Thyroid gland (tissue), 4 donors: Measurements from ENCODE around the gene ANKLE1.

Source experiments
- POLR2A ChIP-seq, 2 donors: fragments of 450-650 bp; IDR thresholded peaks; one replicate each; pipeline ENCODE4 v1.6.1; 2017; ENCODE audit warnings: antibody characterized with exemption in 2 of 2, mild to moderate bottlenecking in 2 of 2, moderate library complexity in 1 of 2
- TF ChIP-seq, protein P1 (sequence below), 6 experiments: fragments of 200-600 bp in 3 of 6; fragments of 450-650 bp in 3 of 6; sonication (generic) in 3 of 6; IDR thresholded peaks; one replicate each; pipeline ENCODE4 v1.5.1; 2016 to 2019; ENCODE audit warnings: antibody characterized with exemption in 6 of 6, mild to moderate bottlenecking in 2 of 6, inconsistent platforms in 1 of 6, moderate library complexity in 1 of 6

DNA sequence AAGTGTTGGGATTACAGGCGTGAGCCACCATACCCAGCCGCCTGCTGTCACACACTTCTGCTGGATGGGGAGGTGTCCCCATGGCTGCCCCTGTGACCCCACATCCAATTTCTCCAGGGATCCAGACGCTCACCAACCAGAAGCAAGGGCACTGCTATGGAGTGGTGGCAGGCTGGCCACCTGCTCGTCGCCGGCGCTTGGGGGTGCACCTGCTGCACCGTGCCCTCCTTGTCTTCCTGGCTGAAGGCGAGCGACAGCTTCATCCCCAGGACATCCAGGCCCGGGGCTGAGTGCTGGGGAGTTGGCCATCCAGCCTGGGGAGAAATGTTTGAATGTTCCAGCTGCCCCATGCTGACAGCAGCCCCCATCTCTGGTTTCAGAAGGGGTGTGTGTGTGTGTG lies 4.6 kb downstream of the ANKLE1 start:
- TF ChIP-seq POLR2A (IDR thresholded peaks at IDR 0.05) = no peak
- TF ChIP-seq, protein P1, sequence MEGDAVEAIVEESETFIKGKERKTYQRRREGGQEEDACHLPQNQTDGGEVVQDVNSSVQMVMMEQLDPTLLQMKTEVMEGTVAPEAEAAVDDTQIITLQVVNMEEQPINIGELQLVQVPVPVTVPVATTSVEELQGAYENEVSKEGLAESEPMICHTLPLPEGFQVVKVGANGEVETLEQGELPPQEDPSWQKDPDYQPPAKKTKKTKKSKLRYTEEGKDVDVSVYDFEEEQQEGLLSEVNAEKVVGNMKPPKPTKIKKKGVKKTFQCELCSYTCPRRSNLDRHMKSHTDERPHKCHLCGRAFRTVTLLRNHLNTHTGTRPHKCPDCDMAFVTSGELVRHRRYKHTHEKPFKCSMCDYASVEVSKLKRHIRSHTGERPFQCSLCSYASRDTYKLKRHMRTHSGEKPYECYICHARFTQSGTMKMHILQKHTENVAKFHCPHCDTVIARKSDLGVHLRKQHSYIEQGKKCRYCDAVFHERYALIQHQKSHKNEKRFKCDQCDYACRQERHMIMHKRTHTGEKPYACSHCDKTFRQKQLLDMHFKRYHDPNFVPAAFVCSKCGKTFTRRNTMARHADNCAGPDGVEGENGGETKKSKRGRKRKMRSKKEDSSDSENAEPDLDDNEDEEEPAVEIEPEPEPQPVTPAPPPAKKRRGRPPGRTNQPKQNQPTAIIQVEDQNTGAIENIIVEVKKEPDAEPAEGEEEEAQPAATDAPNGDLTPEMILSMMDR (IDR thresholded peaks at IDR 0.05) = no peak
